HL-60 (cell line): ENCODE results near the gene NUDT14.

ENCODE experiments used
- CTCF ChIP-seq: IDR thresholded peaks from one replicate; pipeline ENCODE4 v1.5.1; 2011; ENCODE audit warnings: low read length, control low read depth, inconsistent platforms; ENCODE audit not compliant: insufficient read depth
- SPI1 ChIP-seq: IDR thresholded peaks from 2 replicates; pipeline ENCODE4 v1.6.1; 2012; ENCODE audit warnings: low read depth, mild to moderate bottlenecking, borderline replicate concordance

- TF ChIP-seq CTCF (no peak), SPI1 (no peak)
Measured at GRCh38 chr14:105218611-105219010, 37.5 kb upstream of the NUDT14 start.
